HG03175 (cell line): ENCODE data around the gene PDE1C.
A peak's percentile ranks its signal among the peaks of the same experiment; 100 is the strongest.
"Not testable (repeated sequence)": the region's sequence is repeated elsewhere in the genome, so short reads cannot be mapped to it uniquely, and the experiment has no call there.

Experiments used
- ATAC-seq: cut with Tn5 transposase; IDR thresholded peaks from one replicate; pipeline ENCODE4 v1.9.1; 2021; ENCODE audit warnings: mild to moderate bottlenecking, moderate library complexity; ENCODE audit not compliant: unreplicated experiment

PDE1C gene

DNA sequence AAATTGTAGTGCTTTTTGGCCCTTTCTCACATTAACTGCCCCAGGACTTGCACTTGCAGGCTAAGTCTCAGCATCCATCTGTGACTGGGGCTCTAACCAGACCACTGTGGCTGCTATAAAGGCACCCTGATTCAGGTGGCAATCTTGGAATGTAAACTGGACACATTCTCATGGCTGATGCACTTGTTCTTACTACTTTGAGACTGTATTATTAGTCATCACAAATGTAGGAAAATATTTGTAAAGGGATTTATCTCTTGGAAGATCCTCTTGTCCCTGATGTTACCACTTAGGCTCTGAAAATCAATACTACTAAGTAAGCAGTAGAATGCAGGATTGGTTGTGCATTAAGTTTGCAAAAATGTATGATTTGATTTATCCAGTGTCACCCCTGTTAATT, 25.0 kb downstream of the PDE1C start:
- ATAC-seq, result no peak

DNA sequence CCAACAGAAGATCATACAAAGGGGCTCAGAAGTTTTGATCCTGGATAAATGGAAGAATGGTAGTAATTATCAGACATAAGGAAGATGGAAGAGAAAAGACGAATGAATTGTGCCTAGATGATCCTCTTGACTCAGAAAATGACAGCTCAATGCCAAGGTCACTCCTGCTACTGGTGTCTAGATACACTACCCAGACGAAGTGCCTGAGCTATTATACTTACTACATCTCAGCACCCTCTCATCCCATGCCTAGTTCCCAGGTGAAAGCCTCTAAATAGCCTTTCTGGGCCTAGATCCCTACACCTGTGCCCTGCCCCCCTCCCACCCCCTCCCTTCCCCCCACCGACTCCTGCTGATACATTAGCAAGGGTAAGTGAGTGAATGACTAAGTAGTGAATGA, 25.5 kb downstream of the PDE1C start:
- ATAC-seq, result no peak

DNA sequence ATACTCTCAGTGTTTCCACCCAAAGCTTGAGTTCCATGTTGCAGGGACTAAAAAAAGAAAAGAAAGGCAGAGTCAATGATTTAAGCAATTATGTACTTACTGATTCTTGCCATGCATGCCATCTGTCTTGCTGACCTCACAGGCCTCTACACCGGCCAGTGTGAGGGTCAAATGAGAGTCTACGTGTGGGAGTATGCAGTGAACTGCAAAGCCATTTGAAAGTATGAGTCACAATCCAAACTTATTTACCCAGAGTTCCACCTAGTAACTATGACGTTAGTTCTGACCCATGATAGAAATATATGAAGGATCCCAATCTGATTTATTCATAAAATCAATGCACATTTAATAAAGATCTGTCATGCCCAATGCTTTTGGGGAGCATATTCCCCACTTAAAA, 26.5 kb downstream of the PDE1C start:
- peak; percentile 66 for ATAC-seq

DNA sequence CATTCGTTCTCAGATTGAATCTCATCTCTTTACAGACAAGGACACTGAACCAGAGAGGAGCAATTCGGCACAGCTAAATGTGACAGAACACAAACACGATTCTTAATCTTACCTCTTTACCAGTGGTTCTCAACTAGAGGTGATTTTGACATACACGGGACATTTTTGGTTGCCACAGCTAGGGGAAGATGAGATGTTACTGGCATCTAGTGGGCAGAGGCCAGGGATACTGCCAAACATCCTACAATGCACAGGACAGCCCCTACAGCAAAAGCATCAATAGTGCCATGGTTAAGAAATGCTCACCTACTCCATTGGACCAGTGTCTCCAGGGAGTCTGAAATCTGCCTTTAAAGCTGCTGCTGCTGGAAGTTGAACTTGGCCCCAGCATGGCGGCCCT, 27.3 kb downstream of the PDE1C start:
- ATAC-seq, result no peak

DNA sequence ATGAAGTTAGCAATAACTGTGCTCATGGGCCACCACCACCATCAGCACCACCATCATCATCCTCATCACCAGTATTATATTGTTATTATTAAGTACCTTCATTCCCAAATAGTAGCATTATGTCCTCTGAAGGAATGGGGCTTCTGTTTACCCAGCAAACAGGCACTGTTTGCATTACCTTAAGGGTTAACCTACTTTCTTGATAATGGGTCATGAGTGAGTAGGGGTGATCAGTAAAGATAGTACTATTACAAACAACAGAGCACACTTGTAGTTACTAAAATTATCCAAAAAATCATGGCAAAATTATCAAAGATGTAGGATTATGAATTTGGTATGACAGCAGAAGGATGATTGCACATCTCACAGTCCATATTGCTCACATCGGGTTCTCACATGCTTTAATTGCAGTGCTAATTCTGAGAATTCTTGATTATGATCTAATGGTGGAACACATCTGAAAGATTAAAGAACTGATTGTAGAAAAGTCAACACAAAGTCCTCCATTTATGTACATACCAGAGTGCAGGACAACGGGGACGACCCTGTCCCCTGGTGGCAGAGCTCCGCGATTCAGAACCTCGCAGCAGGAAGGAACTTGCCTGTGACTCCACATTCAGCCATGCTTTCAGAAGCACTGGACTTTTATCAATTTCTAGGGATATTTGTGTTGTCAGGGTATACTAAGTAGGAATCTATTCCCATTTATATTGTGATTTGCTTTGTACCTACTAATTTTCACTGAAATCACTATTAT, 31.0 kb downstream of the PDE1C start:
- ATAC-seq, result no peak

DNA sequence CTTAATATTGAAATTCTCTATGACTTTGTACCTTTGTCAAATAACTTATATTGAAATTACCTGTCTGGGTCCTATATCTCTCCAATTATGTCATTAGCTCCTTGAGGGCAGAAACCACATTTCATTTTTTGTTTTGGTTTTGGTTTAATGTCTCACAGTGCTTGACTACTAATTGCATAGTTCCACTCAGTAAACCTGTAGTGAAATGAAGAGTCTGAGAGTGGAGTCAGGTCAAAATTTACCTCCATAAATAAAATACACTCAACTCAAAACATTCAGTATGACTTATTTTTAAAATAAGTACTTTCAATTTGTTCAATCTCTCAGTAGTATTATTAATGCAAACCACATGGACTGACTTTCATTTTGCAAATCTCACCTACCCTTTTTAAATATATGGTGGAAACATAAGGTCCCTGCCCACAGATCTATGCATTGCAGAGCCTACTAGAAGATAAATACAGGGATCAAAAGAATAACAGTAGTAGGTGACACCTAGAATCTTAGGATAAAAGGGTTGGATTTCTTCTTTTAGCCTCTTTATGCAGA, 32.5 kb downstream of the PDE1C start:
- ATAC-seq, result peak; percentile 86

DNA sequence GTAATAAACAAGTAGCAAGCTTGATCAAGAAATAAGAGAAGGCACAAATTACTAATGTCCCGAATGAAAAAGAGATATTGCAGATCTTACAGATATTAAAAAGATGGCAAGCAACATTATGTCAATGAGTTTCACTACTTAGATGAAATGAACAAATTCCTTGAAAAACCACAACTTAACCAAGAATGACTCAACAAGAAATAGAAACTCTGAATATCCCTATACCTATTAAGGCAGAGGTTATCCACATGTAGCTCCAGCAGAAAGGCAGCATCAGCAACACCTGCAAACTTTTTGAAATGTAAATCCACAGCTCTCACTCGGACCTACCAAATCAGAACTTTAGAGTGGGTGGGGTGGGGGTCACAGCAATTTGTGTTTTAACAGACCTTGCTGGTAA, 33.6 kb downstream of the PDE1C start:
- peak; percentile 51 for ATAC-seq

DNA sequence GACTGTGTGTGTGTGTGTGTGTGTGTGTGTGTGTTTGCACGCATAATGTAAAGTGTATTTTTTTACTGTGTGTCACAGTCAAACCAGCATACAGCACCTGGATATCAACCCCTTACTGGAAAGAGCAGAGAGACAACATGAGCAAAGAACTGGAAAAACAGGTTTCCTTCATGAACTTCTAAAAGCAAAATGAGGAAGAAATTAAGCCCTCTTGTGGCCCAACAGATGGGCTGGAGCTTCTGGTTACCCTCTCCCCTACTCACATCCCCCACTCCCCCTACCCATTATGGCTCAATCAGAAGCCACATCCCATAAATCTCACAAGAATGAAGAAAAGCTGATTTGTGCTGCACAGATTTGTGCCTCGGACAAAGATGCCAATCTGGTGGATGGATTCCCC, 36.2 kb downstream of the PDE1C start:
- ATAC-seq, result no peak

DNA sequence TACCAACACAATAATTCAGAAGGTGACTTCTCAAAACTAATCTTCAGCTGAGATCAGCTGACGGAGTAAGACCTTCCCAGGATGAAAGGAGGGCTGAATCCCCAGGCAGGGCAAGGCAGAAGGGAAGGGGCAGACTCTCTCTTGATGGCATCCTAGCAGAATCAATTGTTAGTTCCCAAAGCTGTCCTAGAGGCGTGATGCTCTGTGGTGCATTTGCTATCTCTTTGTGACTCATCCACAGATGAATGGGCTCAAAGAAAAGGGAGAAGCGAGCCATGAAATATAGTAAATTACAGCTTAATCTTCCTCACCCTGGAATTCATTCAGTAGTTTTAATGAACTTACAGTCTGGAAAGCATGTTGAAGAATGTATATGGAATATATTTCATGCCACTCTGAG, 37.2 kb downstream of the PDE1C start:
- ATAC-seq, result no peak

DNA sequence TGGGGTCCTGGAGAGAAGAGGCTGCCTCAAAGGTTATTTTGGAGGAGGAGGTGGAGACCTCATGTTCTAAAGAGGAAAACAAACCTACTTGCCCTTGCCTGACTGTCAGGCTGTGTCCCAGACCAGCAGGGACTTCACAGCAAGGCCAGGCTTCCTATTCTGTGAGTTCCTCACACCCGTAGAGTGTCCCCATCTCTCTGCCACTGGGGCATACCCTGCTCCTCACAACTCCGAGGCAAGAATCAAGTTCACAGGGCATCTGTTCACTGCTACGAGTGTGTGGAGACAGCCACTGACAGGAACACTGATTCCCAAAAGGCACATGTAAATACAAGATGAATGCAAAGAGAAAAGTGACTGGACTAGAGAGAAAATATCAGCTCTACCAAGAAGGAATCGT, 38.0 kb downstream of the PDE1C start:
- no peak for ATAC-seq

DNA sequence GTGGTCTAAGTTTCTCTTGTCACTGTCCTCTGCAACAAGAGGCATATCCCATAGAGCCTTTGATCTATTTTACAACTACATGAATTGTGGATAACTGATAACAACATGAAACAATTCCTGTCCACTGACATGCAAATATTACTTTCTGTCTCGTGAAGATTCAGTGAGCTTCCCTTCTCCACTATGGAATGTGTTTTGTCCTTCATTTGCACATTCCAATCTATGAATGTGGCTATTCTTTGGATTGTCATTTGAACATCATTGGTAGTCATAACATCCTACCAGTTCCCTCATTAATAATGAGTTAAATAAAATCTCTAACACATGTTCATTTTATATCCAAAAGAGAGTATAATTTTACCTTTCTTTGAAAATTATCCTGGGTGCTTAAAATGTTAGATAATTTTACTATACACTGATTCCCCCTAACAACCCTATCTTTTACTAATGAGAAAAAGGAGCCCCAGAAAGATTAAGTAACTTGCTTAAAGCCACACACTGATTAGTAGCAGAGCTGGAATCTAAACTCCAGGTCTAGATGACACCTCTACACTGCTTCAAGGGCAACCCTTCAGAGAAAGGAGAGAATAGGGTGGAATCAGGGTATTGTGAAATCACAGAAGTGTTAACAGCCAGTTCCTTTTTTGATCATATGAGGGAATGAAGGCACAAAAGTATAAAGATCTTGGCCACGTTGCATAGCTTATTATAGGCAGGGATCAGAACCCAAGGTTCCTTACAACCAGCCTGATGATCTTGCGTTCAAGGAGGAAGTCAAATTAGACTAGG, 39.1 kb downstream of the PDE1C start:
- ATAC-seq, result no peak

DNA sequence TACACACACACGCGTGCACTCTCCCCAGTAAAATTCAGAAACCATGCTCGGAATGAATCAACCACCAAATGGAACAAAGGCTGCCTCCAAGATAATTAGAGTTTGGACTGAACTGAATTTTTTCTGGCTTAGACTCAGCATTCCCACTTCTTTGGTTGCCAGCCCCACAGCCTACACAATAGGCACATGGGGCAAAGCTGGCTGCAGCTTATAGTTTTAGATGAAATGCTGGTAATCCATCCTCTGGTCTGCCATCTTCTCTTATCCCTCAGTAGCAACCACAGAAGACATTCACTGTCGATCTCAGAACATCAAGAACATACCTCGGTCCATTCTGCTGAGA, 44.2 kb downstream of the PDE1C start:
- ATAC-seq, result no peak

DNA sequence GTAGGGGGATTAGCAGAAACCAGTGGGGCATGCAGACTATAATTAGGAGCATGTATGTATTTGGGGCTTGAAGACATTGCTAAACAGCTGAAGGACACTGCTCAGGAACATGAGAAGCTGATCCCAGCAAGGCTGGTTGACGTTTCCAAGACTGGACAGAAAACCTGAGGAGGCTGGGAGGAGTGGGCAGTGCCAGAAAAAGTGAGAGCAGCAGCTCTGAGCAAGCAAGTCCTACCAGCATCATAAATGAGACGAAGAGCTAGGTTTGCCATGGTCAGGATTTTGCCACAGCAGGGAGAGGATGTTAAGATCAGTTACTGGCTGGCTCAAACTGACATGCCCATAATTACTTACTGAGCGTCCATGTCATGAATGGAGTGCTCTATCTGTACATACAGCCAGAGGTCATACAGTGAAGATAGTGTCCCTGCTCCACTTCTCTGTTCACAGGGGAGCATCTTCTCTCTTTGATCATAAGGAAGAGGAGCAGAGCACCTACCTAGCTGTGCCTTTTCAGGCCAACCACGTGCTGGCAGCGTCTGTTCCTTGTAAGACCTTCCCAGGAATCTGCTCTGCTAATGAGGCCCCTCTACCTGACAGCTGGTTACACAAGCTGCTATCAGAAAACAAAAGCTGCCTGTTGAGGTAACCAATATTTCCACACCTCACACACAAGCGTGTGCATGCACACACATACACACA, 44.7 kb downstream of the PDE1C start:
- no peak for ATAC-seq

DNA sequence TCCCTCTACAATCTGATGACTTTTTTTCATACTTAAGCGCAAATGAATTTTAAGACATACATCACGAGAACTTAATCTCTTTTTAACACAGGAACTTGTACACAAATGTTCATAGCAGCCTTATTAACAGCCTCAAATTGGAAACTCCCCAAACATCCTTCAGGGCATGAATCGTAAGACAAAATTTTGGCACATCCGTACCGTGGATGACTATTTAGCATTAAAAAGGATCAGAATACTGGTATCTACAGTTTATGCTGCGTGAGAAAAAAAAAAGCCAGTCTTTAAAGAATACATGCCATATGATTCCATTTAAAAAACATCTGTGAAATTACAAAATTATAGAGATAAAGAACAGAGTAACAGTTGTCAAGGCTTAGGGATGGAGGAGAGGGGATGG, 46.8 kb downstream of the PDE1C start:
- no peak for ATAC-seq

DNA sequence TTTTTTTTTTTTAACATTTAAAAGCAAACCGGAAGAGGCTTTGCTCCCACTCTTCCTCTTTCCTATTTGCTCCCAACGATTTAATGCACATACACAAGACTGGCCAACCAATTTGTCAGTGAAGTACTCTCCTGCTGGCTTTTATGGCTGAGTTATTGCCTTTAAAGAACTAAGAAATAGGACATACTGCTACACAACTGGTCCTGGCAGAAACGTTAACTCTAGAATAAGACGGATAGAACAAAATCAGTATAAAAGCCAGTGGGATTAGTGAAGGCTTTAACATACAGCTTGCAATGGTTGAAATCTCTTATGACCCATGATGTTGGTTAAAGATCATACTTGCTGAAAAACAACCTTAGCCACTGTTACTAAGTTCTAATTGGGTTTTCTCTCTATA, 47.2 kb downstream of the PDE1C start:
- ATAC-seq, result no peak

DNA sequence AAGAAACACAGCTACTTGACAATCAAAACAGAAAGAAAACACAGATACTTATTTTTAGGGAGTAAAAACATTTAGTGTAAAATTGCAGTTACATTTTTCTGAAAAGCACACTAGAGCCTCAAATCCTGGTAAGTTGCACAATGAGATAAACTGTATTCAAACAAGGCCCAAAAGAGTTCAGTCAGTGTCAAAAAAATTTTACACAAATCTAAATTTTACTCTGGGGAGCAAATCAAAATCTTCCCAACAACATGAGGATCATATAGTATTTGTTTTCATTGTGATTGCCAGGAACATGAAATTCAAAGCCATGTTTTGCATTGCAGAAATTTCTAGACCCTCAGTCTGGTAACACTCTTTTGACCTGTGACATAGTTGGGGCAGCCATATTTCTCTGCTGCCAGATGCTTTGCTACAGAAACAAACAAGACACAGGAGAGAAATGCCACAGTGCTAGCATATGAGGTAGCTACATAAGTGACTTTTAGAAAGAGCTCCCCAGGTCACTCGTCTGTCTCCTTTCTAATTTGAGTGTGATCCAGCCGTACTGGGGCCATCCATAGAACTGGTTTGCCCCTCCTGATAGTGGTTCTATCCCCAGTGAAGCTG, 49.6 kb downstream of the PDE1C start:
- ATAC-seq, result no peak

DNA sequence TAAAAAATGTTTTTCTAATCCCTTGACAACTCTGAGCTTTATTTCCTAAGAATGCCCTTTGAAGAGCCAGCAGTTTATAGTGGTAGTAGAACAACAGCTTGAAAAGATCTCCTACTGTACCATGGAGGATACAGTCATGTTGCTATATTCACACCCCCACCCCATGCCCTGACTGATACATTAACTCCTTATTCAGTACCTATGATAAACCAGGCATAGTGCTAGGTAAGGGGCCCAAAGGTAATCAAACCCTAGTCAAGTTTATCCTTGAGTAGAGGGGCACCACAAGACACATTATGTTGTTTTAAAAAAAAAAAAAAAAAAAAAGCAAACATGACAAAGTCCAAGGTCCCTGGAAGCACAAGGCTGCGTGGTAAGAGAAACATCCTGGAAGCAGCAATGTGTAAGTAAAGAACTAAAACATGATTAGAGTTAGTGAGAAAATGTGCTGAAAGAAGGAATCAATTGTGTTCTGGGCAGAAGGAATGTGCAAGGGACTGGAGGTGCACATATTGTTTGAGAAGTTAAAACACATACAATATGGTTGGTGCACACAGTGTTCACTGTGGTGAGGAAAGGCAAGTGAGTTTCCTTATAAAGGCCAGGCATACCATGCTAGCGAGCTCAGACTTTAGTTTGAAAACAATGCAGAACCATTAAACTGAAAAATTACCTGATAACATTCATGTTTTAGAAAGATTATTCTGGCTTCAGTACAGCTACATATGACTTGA, 51.2 kb downstream of the PDE1C start:
- no peak for ATAC-seq

DNA sequence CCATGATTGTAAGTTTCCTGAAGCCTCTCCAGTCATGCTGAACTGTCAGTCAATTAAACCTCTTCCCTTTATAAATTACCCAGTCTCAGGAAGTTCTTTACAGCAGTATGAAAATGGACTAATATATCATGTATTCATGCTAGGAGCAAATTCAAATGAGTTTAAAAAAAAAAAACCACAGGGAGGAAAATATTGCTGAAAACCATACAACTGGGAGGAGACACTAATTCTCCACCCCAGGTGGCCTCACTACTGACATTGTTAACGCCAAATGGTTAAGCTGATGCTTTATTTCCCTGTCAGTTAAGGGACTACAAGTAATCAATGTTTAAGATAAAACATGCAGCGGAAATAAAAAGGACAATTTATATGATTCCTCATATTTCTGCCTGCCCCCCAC, 55.1 kb downstream of the PDE1C start:
- no peak for ATAC-seq

DNA sequence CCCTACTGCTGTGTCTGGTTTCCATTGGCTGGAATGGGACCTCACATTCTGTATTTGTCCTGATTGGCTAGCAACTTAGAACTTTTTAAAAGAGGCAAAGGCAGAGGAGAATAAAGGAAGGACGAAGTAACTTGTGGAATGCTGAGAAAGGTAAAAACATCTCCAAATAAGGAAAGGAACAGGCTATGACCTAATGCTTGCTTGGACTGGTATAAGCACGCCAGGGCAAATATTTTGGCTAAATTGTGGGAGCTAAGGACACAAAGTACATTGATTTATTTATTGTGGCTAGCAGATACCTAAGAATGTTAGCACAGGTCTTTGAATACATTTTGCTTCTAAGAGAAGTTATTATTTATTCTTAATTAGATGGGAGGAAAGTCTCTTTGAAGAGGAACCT, 56.7 kb downstream of the PDE1C start:
- ATAC-seq, result not testable (repeated sequence)

DNA sequence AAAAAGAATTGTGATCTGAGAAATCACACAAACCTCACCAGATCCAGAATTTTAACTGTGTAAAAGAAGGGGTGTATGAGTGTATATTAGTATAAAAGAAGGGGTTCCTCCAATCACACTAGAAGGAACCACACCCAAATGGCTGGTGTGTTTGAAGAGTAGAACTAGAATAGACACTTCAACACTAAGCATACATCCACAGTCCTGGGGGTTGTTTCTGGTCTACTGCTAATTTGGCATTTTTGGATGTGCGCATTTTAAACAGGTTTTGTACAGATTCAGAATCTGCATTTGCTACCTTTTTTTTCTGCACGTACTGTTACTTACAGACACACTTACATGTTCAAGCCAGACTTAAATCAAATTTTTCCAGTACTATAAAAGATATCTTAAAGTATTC, 64.6 kb downstream of the PDE1C start:
- no peak for ATAC-seq

DNA sequence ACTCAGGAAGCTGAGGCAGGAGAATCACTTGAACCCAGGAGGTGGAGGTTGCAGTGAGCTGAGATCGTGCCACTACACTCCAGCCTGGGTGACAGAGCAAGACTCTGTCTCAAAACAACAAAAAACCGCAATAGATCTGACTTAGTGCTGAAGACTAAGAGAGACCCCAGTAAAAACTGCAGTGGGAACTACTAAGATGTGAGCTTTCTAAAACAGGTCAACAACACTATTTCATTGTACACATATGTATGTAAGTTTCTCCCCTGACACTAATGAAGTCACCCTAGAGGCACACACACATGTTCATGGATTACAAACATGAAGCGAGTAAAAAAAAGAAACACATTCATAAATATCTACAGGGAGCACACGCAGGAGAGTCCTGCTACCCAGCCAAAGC, 68.3 kb downstream of the PDE1C start:
- no peak for ATAC-seq
